HUDEP-2 (cell line): ENCODE results near the gene PROSER2.
"Not testable (repeated sequence)": the region's sequence is repeated elsewhere in the genome, so short reads cannot be mapped to it uniquely, and the experiment has no call there.

ENCODE experiments used
- DNase-seq, 76 experiments: peaks; one replicate each; lab custom pipeline; 2025; ENCODE audit not compliant: unreplicated experiment in 76 of 76; lab: John Stamatoyannopoulos, UW

The PROSER2 gene

GRCh38 chr10:11881477-11882417, 58.6 kb downstream of the PROSER2 start:
- DNase-seq: no peak

- no peak for DNase-seq
Observed at GRCh38 chr10:11882646-11883375, 59.7 kb downstream of the PROSER2 start.

- DNase-seq: no peak
Observed at GRCh38 chr10:11884706-11885423, 61.7 kb downstream of the PROSER2 start.

- no peak for DNase-seq
Observed at GRCh38 chr10:11885437-11886137, 62.4 kb downstream of the PROSER2 start.

- no peak for DNase-seq
Observed at GRCh38 chr10:11886138-11886474, 63.0 kb downstream of the PROSER2 start.

GRCh38 chr10:11886851-11887250, 63.7 kb downstream of the PROSER2 start:
- DNase-seq: peak in 14 of 76 experiments; percentile 7 to 47 (median 18)

GRCh38 chr10:11887381-11888227, 64.4 kb downstream of the PROSER2 start:
- no peak for DNase-seq

- DNase-seq: not testable (repeated sequence)
Observed at GRCh38 chr10:11889263-11889662, 66.1 kb downstream of the PROSER2 start.

- DNase-seq: no peak
Observed at GRCh38 chr10:11891776-11892486, 68.8 kb downstream of the PROSER2 start.

GRCh38 chr10:11893749-11894278, 70.7 kb downstream of the PROSER2 start:
- no peak for DNase-seq

GRCh38 chr10:11894381-11895107, 71.4 kb downstream of the PROSER2 start:
- DNase-seq: no peak

- no peak for DNase-seq
Observed at GRCh38 chr10:11895108-11895466, 71.9 kb downstream of the PROSER2 start.

- no peak for DNase-seq
Observed at GRCh38 chr10:11895598-11895997, 72.4 kb downstream of the PROSER2 start.

GRCh38 chr10:11896549-11897200, 73.5 kb downstream of the PROSER2 start:
- DNase-seq: peak in 9 of 76 experiments; percentile 10 to 43 (median 21)

- DNase-seq: peak in 2 of 76 experiments; percentile 46 to 51
Observed at GRCh38 chr10:11898033-11898371, 74.8 kb downstream of the PROSER2 start.

GRCh38 chr10:11898372-11899066, 75.4 kb downstream of the PROSER2 start:
- DNase-seq: peak in 75 of 76 experiments; percentile 41 to 92 (median 76)
